Hepatocyte (in vitro differentiated cells): ENCODE data around the gene DDX10. TPM values are rescaled to one million over a fixed set of nuclear protein-coding genes. Genes with fewer than 3 reads are reported as not detected.

Source experiments
- DNase-seq: peaks from one replicate; pipeline ENCODE4 v3.0.0-alpha.2; 2016; ENCODE audit warnings: low spot score
- H2AFZ ChIP-seq: fragments of 200-600 bp; sonication (generic); 2 replicates; pipeline ENCODE4 v1.6.0; 2016; ENCODE audit warnings: antibody characterized with exemption, mild to moderate bottlenecking
- H3K27ac ChIP-seq: fragments of 200-600 bp; sonication (generic); 2 replicates; pipeline ENCODE4 v1.5.1; 2016; ENCODE audit warnings: mild to moderate bottlenecking
- H3K27me3 ChIP-seq: fragments of 200-600 bp; sonication (generic); 2 replicates; pipeline ENCODE4 v1.6.1; 2016
- H3K36me3 ChIP-seq: fragments of 200-600 bp; sonication (generic); replicated peaks from 2 replicates; pipeline ENCODE4 v1.5.1; 2016; ENCODE audit warnings: low read depth; ENCODE audit not compliant: insufficient read depth
- H3K4me1 ChIP-seq: fragments of 200-600 bp; sonication (generic); 2 replicates; pipeline ENCODE4 v1.5.1; 2016; ENCODE audit warnings: mild to moderate bottlenecking, moderate library complexity; ENCODE audit not compliant: insufficient read depth
- H3K4me2 ChIP-seq: fragments of 200-600 bp; sonication (generic); 2 replicates; pipeline ENCODE4 v1.6.0; 2016
- H3K4me3 ChIP-seq: fragments of 200-600 bp; sonication (generic); 2 replicates; pipeline ENCODE4 v1.5.1; 2016; ENCODE audit warnings: mild to moderate bottlenecking
- H3K79me2 ChIP-seq: fragments of 200-600 bp; sonication (generic); 2 replicates; pipeline ENCODE4 v1.6.0; 2017; ENCODE audit warnings: mild to moderate bottlenecking
- H3K9me2 ChIP-seq: fragments of 200-600 bp; sonication (generic); replicated peaks from 2 replicates; pipeline ENCODE4 v1.6.0; 2017; ENCODE audit warnings: mild to moderate bottlenecking; ENCODE audit not compliant: insufficient read depth
- H3K9me3 ChIP-seq: fragments of 200-600 bp; sonication (generic); 2 replicates; pipeline ENCODE4 v1.5.1; 2016; ENCODE audit warnings: low read depth, mild to moderate bottlenecking
- H4K20me1 ChIP-seq: fragments of 200-600 bp; sonication (generic); 2 replicates; pipeline ENCODE4 v1.6.0; 2016; ENCODE audit warnings: mild to moderate bottlenecking; ENCODE audit not compliant: insufficient read depth, poor library complexity, severe bottlenecking
- EZH2 ChIP-seq: fragments of 200-600 bp; sonication (generic); IDR thresholded peaks from 2 replicates; pipeline ENCODE4 v1.6.1; 2016; ENCODE audit warnings: antibody characterized with exemption, mild to moderate bottlenecking, borderline replicate concordance
- EZH2phosphoT487 ChIP-seq: fragments of 200-600 bp; sonication (generic); IDR thresholded peaks from one replicate; pipeline ENCODE4 v1.6.1; 2018; ENCODE audit warnings: antibody characterized with exemption, mild to moderate bottlenecking, low read depth, moderate library complexity; ENCODE audit not compliant: unreplicated experiment, severe bottlenecking
- WGBS: methylation state at CpG from one replicate; pipeline ENCODE4 v1.1.6; 2016; ENCODE audit warnings: low lambda C conversion rate; ENCODE audit errors: missing lambda C conversion rate; 5-methylcytosine and 5-hydroxymethylcytosine counted together
- polyA plus RNA-seq: library from polyadenylated mRNA; unstranded; fragments of >200 nt; fragmentation: Nextera tagmentation; extraction: Ambion mirVana; gene quantifications from 2 replicates; pipeline ENCODE4 v1.2.1, GENCODE V29; 2016
- total RNA-seq: library from RNA; depleted of rRNA; stranded (reverse); fragments of >200 nt; gene quantifications from 2 replicates; pipeline ENCODE4 v1.2.3, GENCODE V29; 2014
- TF ChIP-seq, protein P1 (sequence below): fragments of 200-600 bp; sonication (generic); IDR thresholded peaks from 2 replicates; pipeline ENCODE4 v1.5.1; 2016; ENCODE audit warnings: antibody characterized with exemption, mild to moderate bottlenecking; ENCODE audit not compliant: poor library complexity

DDX10 gene
- total and polyA plus RNA-seq, 2 experiments from 2014 or later: 9.6 to 13.9 TPM

GRCh38 chr11:108824545-108824944, 159.7 kb downstream of the DDX10 start:
- Histone ChIP-seq H3K27ac (no peak overlapping the region), H3K27me3 (no peaks in the 10 kb centered on the region), H4K20me1 (no peaks in the 10 kb centered on the region), H3K9me3 (no peaks in the 10 kb centered on the region), H3K9me2 (no peaks in the 10 kb centered on the region), H3K79me2 (no peaks in the 10 kb centered on the region), H3K4me3 (no peak overlapping the region), H3K36me3 (no peaks in the 10 kb centered on the region), H3K4me1 (no peaks in the 10 kb centered on the region), H3K4me2 (no peak overlapping the region), H2AFZ (no peak overlapping the region)
- DNase-seq: no peak
- no peak for TF ChIP-seq EZH2phosphoT487
- WGBS: 67% methylated on average over 3 of the region's 3 CpGs

GRCh38 chr11:108825381-108825780, 160.5 kb downstream of the DDX10 start:
- H3K36me3 ChIP-seq: no peaks in the 10 kb centered on the region
- DNase-seq: no peak
- no peak overlapping the region for H3K4me2 ChIP-seq
- no peaks in the 10 kb centered on the region for H4K20me1 ChIP-seq
- no peaks in the 10 kb centered on the region for H3K27me3 ChIP-seq
- 100% methylated on average over 1 of the region's 1 CpG for WGBS
- no peak overlapping the region for H3K27ac ChIP-seq
- no peaks in the 10 kb centered on the region for H3K9me3 ChIP-seq
- no peak for TF ChIP-seq EZH2
- TF ChIP-seq EZH2phosphoT487: no peak
- TF ChIP-seq, protein P1, sequence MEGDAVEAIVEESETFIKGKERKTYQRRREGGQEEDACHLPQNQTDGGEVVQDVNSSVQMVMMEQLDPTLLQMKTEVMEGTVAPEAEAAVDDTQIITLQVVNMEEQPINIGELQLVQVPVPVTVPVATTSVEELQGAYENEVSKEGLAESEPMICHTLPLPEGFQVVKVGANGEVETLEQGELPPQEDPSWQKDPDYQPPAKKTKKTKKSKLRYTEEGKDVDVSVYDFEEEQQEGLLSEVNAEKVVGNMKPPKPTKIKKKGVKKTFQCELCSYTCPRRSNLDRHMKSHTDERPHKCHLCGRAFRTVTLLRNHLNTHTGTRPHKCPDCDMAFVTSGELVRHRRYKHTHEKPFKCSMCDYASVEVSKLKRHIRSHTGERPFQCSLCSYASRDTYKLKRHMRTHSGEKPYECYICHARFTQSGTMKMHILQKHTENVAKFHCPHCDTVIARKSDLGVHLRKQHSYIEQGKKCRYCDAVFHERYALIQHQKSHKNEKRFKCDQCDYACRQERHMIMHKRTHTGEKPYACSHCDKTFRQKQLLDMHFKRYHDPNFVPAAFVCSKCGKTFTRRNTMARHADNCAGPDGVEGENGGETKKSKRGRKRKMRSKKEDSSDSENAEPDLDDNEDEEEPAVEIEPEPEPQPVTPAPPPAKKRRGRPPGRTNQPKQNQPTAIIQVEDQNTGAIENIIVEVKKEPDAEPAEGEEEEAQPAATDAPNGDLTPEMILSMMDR: no peak
- H2AFZ ChIP-seq: no peak overlapping the region
- no peaks in the 10 kb centered on the region for H3K79me2 ChIP-seq
- H3K4me3 ChIP-seq: no peak overlapping the region
- no peaks in the 10 kb centered on the region for H3K4me1 ChIP-seq
- H3K9me2 ChIP-seq: no peaks in the 10 kb centered on the region

DNA sequence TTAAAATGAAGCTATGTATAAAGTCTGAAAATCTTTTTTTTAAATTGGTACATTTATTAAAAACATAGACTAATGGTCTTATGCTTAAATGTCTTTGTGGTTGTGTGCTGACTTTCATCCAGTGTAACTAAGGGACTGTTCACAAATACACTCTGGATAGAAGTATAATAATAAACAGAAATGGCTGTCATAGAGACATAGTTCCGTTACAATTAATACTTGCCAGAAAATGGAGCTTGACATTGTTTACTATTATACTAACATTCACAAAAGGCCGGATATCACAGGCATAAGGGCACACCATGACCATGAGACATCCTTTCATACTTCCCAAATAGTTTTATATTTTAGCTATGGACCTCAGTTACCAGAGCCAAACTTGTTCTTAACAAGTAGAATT, 161.3 kb downstream of the DDX10 start:
- no peaks in the 10 kb centered on the region for H3K27me3 ChIP-seq
- no peak overlapping the region for H2AFZ ChIP-seq
- H3K4me2 ChIP-seq: no peak overlapping the region
- no peaks in the 10 kb centered on the region for H3K9me2 ChIP-seq
- TF ChIP-seq, protein P1: no peak
- no peak for TF ChIP-seq EZH2phosphoT487
- TF ChIP-seq EZH2: no peak
- H3K9me3 ChIP-seq: no peaks in the 10 kb centered on the region
- H3K27ac ChIP-seq: no peak overlapping the region
- 90% methylated on average over 2 of the region's 2 CpGs for WGBS
- no peaks in the 10 kb centered on the region for H3K36me3 ChIP-seq
- H3K4me3 ChIP-seq: no peak overlapping the region
- no peaks in the 10 kb centered on the region for H4K20me1 ChIP-seq
- H3K79me2 ChIP-seq: no peaks in the 10 kb centered on the region
- H3K4me1 ChIP-seq: no peaks in the 10 kb centered on the region
- DNase-seq: no peak

DNA sequence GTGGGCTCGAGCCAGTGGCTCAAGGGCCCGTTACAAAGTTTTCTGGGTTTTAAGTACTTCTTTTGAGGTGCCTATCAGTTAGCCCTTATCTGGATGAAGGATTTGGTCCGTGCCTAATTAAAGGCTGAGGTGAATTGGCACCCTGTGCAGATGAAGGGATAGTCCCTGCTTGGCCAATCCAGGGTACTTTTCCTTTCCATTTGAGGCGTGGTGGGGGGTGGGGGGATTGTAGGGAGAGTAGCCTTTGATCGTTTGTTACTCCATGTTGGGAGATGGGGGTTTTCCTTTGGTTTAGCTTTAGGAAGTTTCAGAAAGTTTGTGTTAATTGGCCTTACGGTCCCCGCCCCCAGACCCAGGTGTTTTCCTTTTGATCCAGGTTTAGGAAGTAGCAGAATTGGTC, 170.8 kb downstream of the DDX10 start:
- TF ChIP-seq, protein P1: no peak
- TF ChIP-seq EZH2phosphoT487 (no peak), EZH2 (no peak)
- Histone ChIP-seq H3K79me2 (no peaks in the 10 kb centered on the region), H3K4me2 (no peak overlapping the region), H3K4me3 (no peak overlapping the region), H3K9me3 (no peaks in the 10 kb centered on the region), H3K27me3 (no peaks in the 10 kb centered on the region), H2AFZ (no peak overlapping the region), H3K36me3 (no peaks in the 10 kb centered on the region), H3K9me2 (no peaks in the 10 kb centered on the region), H3K27ac (no peak overlapping the region), H3K4me1 (no peaks in the 10 kb centered on the region), H4K20me1 (no peaks in the 10 kb centered on the region)
- 81% methylated on average over 7 of the region's 7 CpGs for WGBS
- DNase-seq: no peak
